GM18951 (cell line): ENCODE results near the gene DZIP1.
"Not testable (repeated sequence)": the region's sequence is repeated elsewhere in the genome, so short reads cannot be mapped to it uniquely, and the experiment has no call there.

Experiments used
- POLR2A ChIP-seq: IDR thresholded peaks from 4 replicates; pipeline ENCODE4 v1.6.1; 2011; ENCODE audit warnings: mild to moderate bottlenecking; ENCODE audit not compliant: insufficient read length, insufficient read depth; ENCODE audit errors: extremely low read depth
- in situ Hi-C: fragments of 300-500 bp; cut with MboI; formaldehyde crosslinking; loops from one replicate; pipeline ENCODE4 v1.12.0; 2022; ENCODE audit warnings: low sequenced_read_pairs, mixed read lengths, inconsistent platforms; ENCODE audit not compliant: unreplicated experiment

Gene DZIP1

GRCh38 chr13:95644601-95645052, at the start of gene DZIP1:
Gene DZIP1, minus strand, starts transcription at chr13:95644706. Its CDS starts 2,677 bp downstream, at chr13:95642029.
- peak; percentile 34 for TF ChIP-seq POLR2A
- in situ Hi-C loops, result loop anchor here (25.0 kb wide), 1 partner anchor 343 kb away; no protein-coding TSS in a partner anchor

- in situ Hi-C loops, result not testable (repeated sequence)
These were observed 46.5 kb upstream of the DZIP1 start for GRCh38 chr13:95690986-95691385.

GRCh38 chr13:95689582-95689926, 45.0 kb upstream of the DZIP1 start:
- in situ Hi-C loops, result no loop called here

GRCh38 chr13:95684960-95685359, 40.5 kb upstream of the DZIP1 start:
- in situ Hi-C loops, result not testable (repeated sequence)

More at GRCh38 chr13:95689582-95689926, 45.0 kb upstream of the DZIP1 start:
- no peak for TF ChIP-seq POLR2A

GRCh38 chr13:95684418-95684817, 39.9 kb upstream of the DZIP1 start:
- no peak for TF ChIP-seq POLR2A
- in situ Hi-C loops, result no loop called here

GRCh38 chr13:95679722-95680121, 35.2 kb upstream of the DZIP1 start:
- in situ Hi-C loops, result no loop called here
- TF ChIP-seq POLR2A, result no peak

- no peak for TF ChIP-seq POLR2A
- in situ Hi-C loops, result no loop called here
These were observed 34.5 kb upstream of the DZIP1 start for GRCh38 chr13:95678967-95679366.

- in situ Hi-C loops, result no loop called here
- TF ChIP-seq POLR2A, result no peak
These were observed 33.2 kb upstream of the DZIP1 start for GRCh38 chr13:95677564-95678266.

GRCh38 chr13:95676762-95677563, 32.5 kb upstream of the DZIP1 start, which contains the start of gene DNAJC3:
Gene DNAJC3, plus strand, starts transcription at chr13:95677139. Its CDS starts 117 bp downstream, at chr13:95677256.
- peak; percentile 96 for TF ChIP-seq POLR2A
- in situ Hi-C loops, result no loop called here

GRCh38 chr13:95676105-95676761, 31.7 kb upstream of the DZIP1 start:
- in situ Hi-C loops, result no loop called here
- TF ChIP-seq POLR2A, result no peak

GRCh38 chr13:95671597-95671996, 27.1 kb upstream of the DZIP1 start:
- in situ Hi-C loops, result no loop called here
- TF ChIP-seq POLR2A, result no peak

- in situ Hi-C loops, result not testable (repeated sequence)
These were observed 22.7 kb upstream of the DZIP1 start for GRCh38 chr13:95667235-95667634.

- in situ Hi-C loops, result no loop called here
- no peak for TF ChIP-seq POLR2A
These were observed 16.6 kb upstream of the DZIP1 start for GRCh38 chr13:95660981-95661581.

- in situ Hi-C loops, result no loop called here
- no peak for TF ChIP-seq POLR2A
These were observed 15.0 kb upstream of the DZIP1 start for GRCh38 chr13:95659500-95659899.
